ENCODE measurements around the gene NAA10.

DNA sequence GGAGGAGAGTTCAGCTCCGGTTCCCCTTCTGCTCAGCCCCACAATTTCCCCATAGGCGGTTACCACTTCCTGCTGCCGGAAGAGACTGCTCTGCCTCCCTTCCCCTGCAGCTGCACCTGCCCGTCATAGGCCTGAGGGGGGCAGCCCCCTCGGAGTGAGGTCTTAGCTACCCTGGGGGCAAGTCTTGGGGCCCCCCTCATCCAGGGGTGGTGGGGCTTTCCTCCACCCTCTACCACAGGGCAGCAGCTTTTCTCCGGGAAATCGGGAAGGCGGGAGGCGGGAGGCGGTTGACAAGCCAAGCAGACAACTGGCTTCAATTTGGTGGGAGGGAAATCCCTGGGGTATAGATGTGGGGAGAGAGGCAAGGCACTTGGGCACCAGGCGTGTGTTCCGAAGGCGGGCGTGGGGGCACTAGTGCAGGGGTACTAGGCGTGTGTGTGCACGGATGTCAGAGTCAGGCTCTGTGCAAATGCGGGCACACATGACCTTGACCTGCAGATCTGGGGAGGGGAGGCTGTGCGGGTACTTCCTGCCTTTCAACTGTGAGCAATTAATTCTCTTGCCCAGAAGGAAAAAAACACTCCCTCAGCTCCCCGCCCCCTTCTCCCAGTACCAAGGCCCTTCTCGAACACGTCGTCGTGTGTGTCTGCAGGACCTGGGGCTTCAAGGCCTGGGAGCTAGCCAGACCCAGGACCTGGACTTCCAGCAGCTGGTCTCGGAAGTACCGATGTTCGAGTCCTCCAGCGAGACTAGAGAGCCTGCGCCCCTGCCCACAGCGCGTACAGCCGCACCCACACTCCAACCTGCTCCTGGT is 7.8 kb downstream of the NAA10 start:
- TF ChIP-seq CTCF (IDR thresholded peaks at IDR 0.05) (no peak), POLR2A (IDR thresholded peaks at IDR 0.05) (no peak)
